ENCODE results near the gene SLC38A4. TPM values are rescaled to one million over a fixed set of nuclear protein-coding genes. Genes with fewer than 3 reads are reported as not detected.

Gene SLC38A4
- total RNA-seq, 1 donor from 2014 or later, result 1.9 TPM

DNA sequence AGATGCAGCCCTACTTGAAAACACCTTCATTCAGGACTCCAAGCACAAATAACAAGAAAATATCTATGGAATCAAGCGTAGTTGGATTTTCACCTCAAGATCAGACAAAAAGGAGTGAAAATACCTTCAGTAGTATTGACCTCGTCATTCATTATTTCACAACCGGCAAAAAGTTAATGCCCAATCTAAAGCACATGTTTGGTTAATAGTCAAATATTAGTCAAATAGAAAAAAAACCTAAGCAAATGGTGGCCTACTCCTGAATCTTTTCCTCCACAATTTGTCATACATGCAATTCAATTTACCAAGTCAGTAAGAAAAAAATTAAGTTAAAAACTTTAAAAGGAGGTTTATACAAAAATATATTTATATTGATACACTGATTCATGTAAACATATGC is 50.0 kb downstream of the SLC38A4 start:
- DNase-seq, result no peak
- no peak overlapping the region for H3K4me3 ChIP-seq
- H3K36me3 ChIP-seq, result no peaks in the 10 kb centered on the region
- no peak for ATAC-seq
- intact Hi-C loops (cut with DNase I), result no loop called here
- TF ChIP-seq, protein P1, sequence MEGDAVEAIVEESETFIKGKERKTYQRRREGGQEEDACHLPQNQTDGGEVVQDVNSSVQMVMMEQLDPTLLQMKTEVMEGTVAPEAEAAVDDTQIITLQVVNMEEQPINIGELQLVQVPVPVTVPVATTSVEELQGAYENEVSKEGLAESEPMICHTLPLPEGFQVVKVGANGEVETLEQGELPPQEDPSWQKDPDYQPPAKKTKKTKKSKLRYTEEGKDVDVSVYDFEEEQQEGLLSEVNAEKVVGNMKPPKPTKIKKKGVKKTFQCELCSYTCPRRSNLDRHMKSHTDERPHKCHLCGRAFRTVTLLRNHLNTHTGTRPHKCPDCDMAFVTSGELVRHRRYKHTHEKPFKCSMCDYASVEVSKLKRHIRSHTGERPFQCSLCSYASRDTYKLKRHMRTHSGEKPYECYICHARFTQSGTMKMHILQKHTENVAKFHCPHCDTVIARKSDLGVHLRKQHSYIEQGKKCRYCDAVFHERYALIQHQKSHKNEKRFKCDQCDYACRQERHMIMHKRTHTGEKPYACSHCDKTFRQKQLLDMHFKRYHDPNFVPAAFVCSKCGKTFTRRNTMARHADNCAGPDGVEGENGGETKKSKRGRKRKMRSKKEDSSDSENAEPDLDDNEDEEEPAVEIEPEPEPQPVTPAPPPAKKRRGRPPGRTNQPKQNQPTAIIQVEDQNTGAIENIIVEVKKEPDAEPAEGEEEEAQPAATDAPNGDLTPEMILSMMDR (IDR thresholded peaks at IDR 0.05), result no peak
- no peaks in the 10 kb centered on the region for H3K4me1 ChIP-seq
- no peaks in the 10 kb centered on the region for H3K27me3 ChIP-seq
- H3K27ac ChIP-seq, result no peak overlapping the region
- no peaks in the 10 kb centered on the region for H3K9me3 ChIP-seq

DNA sequence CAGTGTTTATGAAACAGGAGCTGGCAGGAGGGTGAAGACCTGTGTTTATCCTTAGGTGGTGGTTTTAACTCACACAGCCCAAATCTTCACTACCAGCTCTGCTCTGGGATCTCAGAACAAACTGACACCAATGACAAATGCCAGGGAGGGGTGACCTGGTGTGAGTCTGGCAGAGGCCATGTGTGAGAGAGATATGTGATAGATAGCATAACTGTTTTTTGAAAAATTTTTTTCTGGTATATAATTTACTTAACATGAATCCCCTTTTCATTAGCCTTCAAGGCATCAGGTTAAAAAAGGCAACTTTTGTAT is 51.5 kb downstream of the SLC38A4 start:
- Histone ChIP-seq H3K27ac (no peak overlapping the region), H3K4me3 (no peak overlapping the region), H3K4me1 (peaks cover 5% of the 10 kb centered on the region), H3K9me3 (no peaks in the 10 kb centered on the region), H3K27me3 (no peaks in the 10 kb centered on the region), H3K36me3 (no peaks in the 10 kb centered on the region)
- TF ChIP-seq, protein P1 (IDR thresholded peaks at IDR 0.05), result no peak
- no peak for ATAC-seq
- no peak for DNase-seq
- intact Hi-C loops (cut with DNase I), result no loop called here

DNA sequence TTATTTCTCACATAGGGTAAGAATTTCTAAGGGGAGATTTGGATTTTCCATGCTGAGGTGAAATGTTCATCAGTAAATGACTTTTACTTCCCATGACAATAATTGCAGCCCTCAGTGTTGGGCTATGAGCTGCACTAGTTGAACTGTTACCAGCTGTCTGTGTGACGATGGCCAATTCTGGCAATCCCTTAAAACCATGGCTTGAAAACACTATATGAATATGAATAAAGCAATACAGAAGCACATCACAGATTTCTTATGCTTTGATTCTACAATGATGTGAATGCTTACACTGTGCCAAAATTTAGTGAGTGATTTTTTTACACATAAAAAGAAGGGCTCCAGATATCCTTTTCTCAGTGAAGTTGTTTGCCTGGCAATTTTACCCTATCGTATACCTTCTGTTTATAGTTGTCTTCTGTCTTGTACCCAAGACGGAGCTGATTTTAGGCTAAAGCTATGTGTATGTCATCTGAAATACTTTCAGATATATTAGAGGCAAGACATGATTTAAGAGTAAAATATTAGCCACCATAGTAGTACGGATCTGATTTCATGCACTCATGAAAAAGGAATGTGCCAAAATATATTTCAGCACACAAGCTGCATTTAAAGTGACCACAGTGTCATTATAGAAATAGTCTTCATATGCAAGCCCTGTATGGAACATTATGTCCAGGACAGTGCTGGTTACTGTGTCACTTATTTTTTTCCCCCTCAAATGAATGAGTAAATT is 52.0 kb downstream of the SLC38A4 start:
- H3K9me3 ChIP-seq, result no peaks in the 10 kb centered on the region
- peaks cover 5% of the 10 kb centered on the region for H3K4me1 ChIP-seq
- intact Hi-C loops (cut with DNase I), result no loop called here
- H3K36me3 ChIP-seq, result no peaks in the 10 kb centered on the region
- H3K4me3 ChIP-seq, result no peak overlapping the region
- H3K27me3 ChIP-seq, result no peaks in the 10 kb centered on the region
- H3K27ac ChIP-seq, result no peak overlapping the region
- TF ChIP-seq, protein P1 (IDR thresholded peaks at IDR 0.05), result no peak
- ATAC-seq, result no peak
- DNase-seq, result no peak

DNA sequence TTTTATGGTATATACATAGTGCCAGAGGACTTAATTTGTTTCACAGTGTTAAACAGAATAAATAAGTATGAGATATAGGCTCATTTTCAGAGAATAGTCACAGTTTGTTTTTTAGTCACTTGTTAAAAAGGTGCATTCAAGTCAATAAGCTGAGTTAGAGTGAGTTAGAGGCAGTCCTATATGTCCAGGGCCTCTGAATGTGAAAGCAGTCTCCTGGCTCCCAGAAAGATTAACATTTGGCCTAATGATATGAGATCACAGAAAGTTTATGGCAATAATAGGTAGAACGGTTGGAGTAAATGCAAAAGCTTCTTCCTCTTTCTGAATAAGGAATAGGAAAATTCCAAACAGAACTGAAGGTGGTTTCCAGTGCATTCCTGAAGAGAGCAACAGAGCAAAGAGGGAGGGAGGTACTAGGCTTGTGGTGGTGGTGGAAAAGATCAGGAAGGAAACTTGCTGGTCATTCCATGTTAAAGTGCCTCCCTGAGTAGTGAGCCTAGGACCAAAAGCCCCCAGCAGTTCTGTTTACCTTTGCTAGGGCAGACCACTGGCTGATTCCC is 54.4 kb downstream of the SLC38A4 start:
- intact Hi-C loops (cut with DNase I), result no loop called here
- Histone ChIP-seq H3K36me3 (no peaks in the 10 kb centered on the region), H3K27me3 (no peaks in the 10 kb centered on the region), H3K4me3 (no peak overlapping the region), H3K9me3 (no peaks in the 10 kb centered on the region), H3K27ac (no peak overlapping the region), H3K4me1 (peaks cover 5% of the 10 kb centered on the region)
- TF ChIP-seq, protein P1 (IDR thresholded peaks at IDR 0.05), result no peak
- DNase-seq, result no peak
- no peak for ATAC-seq

DNA sequence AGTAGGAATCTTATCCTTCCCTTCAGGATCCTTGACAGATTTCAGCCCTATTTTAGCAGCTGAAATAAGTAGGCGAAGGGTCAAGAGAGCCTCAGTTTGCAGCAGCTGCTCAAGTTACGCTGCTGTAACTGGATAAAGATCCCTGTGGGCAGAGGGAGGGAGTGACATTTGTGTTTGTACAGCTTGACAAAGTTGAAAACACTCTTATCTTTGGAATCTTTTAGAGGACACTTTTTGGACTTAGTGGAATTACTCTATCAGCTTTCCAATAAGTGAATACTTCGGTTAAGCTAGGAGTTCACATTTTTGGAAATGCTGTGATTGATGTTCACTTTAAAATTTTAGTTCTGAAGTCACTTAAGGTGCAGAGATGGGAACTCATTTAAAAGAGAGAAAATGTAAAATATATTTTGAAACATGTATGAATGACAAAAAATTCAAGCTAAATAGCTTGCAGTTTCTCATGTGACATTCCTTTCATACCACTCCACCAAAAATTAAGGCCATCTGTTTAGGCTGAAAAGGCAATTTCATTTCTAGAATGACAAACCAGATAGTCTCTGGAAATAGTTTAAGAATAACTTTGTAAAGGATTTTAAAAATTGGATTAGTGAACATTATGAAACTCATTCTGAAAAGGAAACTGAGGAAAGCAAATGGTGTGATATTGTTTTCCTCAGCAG is 55.2 kb downstream of the SLC38A4 start:
- Histone ChIP-seq H3K27me3 (no peaks in the 10 kb centered on the region), H3K27ac (no peak overlapping the region), H3K9me3 (no peaks in the 10 kb centered on the region), H3K4me1 (peaks cover 5% of the 10 kb centered on the region), H3K36me3 (no peaks in the 10 kb centered on the region), H3K4me3 (no peak overlapping the region)
- no peak for DNase-seq
- TF ChIP-seq, protein P1 (IDR thresholded peaks at IDR 0.05), result no peak
- peak; percentile 48 for ATAC-seq
- intact Hi-C loops (cut with DNase I), result no loop called here

Data from upper lobe of right lung (tissue), 1 donor.